Hematopoietic multipotent progenitor cell treated with erythropoietin and hydrocortisone succinate and interleukin-3 and kit ligand, for 6 days (in vitro differentiated cells): ENCODE results near the gene COG4.
"Not testable (repeated sequence)": the region's sequence is repeated elsewhere in the genome, so short reads cannot be mapped to it uniquely, and the experiment has no call there.

Experiments
- DNase-seq: peaks from one replicate; pipeline ENCODE4 v3.0.0-alpha.2; 2015

Gene COG4

DNA sequence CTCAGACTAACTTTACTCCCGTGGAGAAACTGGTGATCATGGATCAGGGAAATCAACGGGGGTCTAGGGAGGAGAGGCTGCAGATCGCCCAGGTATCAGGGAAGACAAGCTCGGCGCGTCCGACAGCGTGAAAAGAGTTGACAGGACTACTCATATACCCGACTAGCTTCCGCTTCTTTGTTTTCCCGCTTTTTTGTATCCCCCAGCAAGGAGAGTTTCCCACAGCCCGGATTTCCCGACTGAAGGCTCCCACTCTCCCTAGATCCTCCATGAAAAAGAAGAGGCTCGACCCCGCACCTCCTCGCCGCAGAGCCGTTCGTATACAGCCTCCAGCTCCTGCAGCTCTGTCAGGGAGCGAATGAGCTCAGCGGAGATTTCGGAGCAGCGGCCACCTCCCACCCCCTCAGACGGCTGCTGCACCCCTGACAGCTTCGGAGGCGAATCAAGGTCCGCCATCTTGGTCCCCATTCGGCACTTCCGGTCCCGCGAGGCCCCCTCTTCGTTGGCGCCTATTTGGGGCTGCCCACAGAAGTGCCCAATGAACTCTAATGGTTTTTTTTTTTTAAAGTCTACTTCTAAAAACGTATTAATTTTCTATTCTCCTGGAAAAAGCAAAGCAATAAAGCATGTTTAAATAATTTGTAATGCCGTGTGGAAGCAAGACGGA lies at the start of gene COG4:
TSS of gene COG4 (minus strand) at position 479 of the 667 bp plus-strand sequence. CDS start at position 468, 11 bp downstream.
- peak; percentile 96 for DNase-seq

DNA sequence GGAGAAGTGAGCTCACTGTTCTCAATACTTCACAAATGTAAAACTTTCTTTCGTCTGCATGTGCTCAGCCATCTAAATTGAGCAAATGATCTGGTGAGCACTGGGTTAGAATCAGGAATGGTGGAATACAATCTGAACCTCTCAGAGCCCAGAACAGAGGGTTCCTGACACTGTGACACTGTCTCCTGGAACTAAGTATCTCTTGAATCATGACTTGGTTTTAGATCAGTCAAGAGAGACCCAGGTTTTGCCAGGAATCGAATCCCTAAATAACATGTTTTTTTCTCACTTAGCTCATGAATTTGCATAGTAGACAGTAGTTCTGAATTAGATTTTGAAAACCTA lies 49.5 kb upstream of the COG4 start:
- no peak for DNase-seq

DNA sequence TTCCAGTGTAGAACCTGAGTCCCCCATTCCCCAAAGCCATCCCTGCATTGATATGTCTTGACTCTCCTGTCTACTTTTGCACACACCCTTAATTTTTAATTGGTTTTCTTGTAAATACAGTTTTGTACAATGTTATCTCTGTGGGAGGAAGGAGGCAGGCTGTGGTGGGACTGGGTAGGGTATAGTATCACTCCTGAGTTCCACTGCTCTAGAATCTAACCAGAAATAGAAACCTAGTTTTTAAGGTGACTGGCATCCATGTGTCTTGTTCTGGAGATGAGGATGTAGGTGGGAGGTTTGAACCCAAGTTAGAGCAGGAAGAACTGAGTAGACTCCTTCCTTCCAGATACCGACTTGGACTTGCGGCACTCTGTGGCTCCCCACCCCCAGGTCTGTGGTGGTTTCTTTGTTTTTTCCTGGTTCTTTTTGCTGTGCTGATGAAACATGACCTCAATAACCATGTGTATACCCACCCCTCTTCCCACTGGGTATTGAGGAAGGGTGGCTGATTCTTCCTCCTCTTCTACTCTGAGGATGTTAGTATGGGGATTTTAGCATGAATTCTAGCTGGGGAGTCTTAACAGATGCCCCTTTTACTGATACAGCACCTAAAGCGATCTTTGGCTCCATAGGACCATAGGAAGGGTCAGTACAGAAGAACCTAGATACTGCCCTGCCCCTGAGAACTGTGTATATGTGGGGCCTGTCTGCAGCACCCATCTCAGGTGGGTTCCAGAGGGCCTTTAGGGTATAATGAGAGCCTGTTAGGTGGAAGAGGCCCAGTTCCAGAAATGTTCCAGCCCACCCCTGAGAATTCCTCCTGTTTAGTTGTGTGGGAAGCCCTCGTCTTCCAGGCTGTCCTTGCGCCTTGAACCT lies 48.9 kb upstream of the COG4 start:
- DNase-seq: no peak

DNA sequence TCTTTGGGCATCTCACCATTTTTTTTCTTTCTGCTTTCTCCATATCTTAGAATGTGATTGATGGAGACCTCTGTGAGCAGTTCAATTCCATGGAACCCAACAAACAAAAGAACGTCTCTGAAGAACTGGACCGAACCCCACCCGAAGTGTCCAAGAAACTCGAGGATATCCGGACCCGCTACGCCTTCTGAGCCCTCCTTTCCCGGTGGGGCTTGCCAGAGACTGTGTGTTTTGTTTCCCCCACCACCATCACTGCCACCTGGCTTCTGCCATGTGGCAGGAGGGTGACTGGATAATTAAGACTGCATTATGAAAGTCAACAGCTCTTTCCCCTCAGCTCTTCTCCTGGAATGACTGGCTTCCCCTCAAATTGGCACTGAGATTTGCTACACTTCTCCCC lies 48.3 kb upstream of the COG4 start:
- no peak for DNase-seq

DNA sequence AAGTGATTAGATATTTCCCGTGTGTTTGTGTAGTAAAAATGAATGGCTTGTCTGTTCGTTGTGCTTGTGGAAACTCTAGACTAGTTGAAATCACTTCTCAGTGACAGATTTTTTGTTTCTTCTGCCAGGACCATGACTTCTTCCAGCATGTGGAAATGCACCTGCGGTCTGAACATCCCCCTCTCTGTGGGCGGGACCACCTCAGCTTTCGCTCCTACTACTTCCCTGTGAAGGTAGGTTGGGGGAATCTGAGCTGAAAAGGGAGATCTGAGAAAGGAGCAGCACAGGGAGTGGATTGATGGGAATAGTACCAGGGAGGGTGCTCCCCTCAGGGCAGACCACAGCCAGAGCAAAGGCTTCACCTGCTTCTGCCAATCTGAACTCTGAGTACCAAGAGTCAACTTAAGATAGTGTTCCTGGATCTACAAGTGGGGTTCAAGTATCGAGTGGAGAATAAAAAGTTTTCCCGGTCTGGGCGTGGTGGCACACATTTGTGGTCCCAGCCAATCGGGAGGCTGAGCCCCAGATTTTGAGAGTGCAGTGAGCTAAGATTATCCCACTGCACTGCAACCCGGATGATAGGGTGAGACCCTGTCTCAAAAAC lies 47.7 kb upstream of the COG4 start:
- no peak for DNase-seq

DNA sequence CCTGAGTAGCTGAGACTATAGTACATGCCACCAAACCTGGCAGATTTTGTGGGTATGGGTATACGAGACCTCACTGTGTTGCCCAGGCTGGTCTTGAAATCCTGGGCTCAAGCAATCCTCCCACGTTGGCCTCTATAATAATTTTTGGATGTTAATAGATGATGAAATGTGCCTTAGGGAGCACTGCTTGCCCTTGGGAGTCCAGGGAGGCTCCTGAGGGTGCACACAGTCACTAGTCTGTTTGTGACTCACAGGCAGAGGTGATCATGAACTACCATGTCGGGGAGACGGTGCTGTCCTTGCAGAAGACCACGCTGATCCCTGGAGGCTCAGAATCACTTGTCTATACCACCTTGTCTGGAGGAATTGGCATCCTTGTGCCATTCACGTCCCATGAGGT lies 46.4 kb upstream of the COG4 start:
- no peak for DNase-seq

DNA sequence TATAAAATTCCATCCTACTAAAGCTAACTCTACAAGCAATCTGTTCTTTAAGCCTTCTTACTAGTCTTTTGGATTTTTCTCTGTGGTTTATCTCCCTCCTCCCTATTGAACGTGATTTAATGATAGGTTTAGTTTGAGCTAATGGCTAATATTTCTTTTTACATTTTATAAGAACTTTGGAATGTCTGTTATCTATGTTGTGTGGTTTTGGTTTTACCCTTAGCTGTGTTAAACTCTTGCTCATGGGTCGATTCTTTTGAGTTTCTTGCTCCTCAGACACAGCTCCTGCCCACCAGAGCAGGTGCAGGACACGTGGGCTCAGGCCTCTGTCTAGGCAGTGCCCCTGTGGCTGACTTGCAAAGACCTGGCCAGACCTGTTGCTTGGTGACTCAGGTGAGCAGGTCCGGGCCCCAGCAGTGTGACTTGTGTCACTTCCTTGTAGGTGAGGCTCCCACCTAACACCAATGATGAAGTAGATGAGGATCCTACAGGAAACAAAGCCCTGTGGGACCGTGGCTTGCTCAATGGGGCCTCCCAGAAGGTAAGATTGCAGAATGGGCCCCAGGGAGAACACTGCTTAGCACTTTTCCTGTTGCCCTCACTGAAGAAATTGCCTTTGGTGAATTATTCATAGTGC lies 45.4 kb upstream of the COG4 start:
- no peak for DNase-seq

DNA sequence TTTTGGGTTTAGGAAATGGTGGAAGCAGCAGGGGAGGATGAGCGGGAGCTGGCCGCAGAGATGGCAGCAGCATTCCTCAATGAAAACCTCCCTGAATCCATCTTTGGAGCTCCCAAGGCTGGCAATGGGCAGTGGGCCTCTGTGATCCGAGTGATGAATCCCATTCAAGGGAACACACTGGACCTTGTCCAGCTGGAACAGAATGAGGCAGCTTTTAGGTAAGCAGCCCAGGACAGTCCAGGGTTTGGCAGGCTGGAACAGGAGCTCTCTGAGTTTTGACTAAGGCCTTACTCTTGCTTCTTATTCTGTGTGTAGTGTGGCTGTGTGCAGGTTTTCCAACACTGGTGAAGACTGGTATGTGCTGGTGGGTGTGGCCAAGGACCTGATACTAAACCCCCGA lies 41.7 kb upstream of the COG4 start:
- DNase-seq: no peak

DNA sequence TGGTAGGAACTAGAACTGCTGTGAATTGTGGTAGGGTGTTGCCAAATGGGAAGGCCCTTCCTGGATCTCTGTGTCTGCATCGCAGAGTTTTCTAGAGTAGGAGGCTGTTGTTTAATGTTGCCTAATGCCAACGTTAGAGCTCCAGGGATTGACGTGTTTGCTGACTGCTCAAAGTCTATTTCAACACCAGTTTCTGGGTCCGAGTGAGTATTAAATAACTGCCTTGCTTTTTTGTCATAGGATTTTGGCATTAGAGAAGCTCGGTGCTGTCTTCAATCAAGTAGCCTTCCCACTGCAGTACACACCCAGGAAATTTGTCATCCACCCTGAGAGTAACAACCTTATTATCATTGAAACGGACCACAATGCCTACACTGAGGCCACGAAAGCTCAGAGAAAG lies 40.3 kb upstream of the COG4 start:
- DNase-seq: no peak

DNA sequence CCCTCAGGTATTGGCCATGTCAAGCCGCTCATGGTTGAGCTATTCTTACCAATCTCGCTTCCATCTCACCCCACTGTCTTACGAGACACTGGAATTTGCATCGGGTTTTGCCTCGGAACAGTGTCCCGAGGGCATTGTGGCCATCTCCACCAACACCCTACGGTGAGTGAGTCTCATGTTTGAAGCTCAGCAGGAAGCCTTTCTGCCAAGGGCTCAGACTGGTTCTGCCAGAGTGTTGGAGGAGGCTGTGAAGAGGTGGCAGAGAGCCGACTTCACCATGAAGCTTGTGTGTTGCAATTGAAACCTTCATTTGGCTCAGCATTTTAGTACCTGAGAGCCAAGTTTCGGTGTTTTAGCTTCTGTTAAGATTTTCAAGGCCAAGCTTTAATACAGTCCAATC lies 38.3 kb upstream of the COG4 start:
- no peak for DNase-seq

DNA sequence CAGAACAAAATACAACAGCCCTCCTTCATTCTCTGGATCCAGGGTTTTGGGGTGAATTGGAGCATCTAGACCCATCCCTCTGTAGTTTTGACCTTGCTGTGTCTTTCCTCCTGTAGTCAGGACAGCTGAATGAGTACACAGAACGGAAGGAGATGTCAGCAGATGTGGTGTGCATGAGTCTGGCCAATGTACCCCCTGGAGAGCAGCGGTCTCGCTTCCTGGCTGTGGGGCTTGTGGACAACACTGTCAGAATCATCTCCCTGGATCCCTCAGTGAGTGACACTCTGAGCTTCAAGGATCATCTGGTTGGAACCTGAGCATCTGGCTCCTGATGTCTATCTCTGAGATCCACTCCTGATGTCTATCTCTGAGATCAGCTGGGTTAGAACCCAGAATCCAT lies 32.7 kb upstream of the COG4 start:
- DNase-seq: no peak

DNA sequence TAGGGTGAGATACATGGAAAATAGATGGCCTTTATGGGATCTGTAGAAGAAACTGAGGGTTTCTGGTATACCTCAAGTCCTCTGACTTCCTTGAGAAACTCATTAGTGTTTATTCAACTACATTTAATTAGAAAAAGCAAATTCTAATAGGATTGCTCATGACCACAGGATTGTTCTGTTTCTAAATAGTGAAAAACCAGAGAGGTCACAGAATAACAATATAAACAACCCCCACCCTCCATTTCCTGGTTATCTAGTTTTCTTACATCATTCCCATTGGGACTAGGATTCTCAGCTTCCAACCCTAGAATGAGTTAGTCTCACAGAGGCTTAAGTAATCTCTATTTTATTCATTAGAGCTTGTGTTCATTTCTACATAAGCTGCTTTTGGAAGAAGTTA lies 30.3 kb upstream of the COG4 start:
- no peak for DNase-seq

DNA sequence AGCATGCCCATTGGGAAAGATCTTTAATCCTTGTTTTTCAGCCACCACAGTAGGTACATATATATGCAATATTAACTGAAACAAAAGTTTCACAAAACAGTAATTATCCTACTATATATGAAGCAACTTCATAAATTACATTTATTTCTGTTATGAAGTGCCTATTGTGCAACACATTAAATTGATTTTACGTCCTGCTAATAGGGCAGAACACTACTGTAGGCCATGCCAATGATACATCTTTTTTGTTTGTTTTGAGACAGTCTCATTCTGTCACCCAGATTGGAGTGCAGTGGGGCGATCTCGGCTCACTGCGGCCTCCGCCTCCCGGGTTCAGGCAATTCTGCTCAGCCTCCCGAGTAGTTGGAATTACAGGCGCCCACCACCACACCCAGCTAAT lies 29.3 kb upstream of the COG4 start:
- DNase-seq: no peak

DNA sequence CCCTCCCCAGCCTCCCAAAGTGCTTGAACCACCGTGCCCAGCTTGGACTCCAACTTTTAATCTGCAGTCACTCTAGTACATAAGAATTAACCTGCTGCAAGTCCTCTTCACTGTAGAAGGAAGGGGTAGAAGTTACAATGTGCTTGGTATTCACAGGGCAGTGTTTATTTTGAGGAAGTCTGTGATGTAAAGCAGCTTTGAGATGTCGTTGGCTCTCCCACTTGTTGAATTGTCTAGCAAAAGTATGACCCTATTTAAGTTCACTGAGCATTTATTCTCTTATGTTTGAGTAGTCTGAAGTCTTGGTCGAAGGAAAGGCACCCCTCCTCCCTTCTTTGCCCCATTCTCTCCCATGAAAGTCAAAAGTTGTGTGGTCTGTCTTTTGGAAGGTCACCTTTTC lies 28.4 kb upstream of the COG4 start:
- no peak for DNase-seq

DNA sequence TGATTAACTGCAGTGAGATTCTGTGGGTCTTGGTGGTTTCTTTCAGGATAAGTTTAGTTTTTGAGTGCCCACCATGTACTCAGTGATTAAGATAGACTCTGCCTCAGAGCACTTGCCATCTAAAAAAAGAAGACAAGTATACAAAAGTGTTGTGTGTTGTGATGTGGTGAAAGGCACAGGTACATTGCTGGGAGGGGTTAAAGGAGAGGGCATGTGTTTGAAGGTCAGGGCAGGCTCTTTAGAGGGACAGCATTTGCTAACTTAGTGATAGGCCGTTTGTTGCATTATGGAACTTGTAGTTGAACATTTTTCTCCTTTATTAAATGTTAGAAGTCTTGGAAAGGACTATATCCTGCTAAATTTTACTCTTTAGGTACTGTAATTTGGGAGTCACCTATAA lies 26.7 kb upstream of the COG4 start:
- no peak for DNase-seq

DNA sequence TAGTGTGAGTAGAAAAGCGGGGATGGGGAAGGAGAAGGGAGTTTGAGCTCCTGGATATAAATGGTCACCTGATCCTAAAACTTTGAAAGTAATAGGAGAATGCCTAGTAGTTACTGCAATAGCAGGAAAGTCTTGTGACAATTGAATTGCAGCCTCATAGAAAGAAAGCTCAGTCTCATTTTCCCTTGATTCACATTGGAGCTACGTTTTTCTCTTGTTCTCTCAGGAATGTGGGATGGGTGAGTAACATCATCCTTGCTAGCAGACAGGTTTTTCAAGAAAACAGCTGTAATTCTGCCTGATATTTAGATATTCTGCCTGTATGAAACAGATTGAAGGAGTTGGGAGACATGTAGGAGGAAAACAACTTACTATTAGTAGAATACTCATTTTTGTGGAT lies 25.6 kb upstream of the COG4 start:
- no peak for DNase-seq

DNA sequence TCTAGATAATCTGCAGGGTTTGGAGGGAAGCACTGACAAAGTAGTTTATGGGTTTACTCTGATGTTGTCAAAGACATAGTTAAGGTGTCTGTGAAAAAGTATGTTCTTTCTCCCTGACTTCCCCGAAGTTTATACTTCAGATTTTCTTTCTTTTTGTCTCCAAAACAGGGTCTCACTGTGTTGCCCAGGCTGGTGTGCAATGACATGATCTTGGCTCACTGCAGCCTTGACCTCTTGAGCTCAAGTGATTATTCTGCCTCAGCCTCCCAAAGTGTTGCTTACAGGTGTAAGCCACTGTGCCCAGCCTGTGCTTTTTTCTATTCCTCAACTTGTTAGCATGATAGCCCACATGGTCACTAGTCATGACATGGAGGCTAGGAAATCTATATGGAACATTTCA lies 21.2 kb upstream of the COG4 start:
- DNase-seq: no peak

DNA sequence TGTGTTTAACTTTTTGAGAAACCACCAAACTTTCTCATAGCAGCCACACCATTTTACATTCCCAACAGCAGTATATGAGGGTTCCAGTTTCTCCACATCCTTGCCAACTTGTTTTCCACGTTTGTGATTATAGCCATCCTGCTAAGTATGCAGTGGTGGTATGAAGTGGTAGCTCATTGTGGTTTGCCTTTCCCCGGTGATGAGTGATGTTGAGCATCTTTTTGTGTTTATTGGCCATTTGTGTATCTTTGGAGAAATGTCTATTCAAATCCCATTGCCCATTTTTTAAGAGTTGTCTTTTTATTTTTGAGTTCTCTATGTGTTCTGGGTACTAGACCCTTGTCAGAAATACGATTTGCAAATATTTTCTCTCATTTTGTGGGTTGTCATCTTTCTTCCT lies 17.6 kb upstream of the COG4 start:
- no peak for DNase-seq

DNA sequence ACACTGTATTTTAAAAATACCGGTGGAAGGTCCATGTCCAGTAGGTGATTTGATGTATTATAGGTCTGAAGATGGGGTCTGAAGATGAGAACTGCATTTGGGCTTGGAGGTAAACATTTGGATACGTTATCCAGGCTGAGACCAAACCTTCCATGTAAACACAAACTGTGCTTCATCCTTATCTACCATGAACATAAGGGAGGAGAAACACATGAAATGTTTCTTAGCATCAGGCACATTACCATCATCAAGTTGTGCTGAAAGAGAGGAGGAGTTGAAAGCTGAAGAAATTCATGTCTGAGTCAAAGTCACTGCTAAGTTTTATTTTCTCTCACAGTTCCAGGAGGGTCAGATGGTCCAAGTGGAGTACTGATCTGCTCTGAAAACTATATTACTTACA lies 11.6 kb upstream of the COG4 start:
- DNase-seq: peak; percentile 58

DNA sequence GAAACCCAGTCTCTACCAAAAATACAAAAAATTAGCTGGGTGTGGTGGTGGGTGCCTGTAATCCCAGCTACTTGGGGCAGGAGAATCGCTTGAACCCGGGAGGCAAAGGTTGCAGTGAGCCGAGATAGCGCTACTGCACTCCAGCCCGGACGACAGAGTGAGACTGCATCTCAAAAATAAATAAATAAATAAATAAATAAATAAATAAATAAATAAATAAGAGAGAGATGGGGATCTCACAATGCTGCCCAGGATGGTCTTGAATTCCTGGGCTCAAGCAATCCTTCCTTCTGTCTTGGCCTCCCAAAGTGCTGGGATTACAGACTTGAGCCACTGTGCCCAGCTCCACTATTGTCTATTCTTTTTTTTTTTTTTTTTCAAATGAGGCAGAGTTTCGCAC lies 6.6 kb upstream of the COG4 start:
- DNase-seq: not testable (repeated sequence)

DNA sequence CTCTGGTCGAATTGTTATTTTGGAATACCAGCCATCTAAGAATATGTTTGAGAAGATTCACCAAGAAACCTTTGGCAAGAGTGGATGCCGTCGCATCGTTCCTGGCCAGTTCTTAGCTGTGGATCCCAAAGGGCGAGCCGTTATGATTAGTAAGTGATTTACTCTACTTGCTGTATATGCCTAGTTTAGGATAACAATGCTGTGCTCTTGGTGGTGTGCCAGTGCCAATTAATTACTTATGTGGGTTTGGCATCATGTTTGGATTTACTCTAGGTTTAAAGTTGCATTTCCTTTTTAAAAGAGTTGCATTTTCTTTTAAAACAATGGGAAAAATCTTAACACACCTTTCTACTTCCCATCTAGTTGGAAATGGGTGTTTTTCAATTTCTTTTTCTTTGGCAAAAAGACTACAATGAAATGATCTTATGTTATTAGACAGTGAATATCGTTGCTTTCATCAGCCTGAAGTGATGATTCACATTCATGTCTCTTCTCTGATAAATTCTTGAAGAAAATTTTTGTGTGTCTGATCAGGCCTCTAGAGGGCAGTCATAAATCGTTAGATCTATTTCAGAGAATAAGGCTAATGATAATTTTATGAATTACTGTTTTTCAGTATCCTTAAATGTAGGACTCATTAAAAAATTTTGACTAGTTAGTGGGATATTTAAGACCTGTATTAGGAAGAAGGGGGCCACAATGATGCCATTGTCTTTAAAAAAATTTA lies 5.9 kb upstream of the COG4 start:
- DNase-seq: peak; percentile 83

DNA sequence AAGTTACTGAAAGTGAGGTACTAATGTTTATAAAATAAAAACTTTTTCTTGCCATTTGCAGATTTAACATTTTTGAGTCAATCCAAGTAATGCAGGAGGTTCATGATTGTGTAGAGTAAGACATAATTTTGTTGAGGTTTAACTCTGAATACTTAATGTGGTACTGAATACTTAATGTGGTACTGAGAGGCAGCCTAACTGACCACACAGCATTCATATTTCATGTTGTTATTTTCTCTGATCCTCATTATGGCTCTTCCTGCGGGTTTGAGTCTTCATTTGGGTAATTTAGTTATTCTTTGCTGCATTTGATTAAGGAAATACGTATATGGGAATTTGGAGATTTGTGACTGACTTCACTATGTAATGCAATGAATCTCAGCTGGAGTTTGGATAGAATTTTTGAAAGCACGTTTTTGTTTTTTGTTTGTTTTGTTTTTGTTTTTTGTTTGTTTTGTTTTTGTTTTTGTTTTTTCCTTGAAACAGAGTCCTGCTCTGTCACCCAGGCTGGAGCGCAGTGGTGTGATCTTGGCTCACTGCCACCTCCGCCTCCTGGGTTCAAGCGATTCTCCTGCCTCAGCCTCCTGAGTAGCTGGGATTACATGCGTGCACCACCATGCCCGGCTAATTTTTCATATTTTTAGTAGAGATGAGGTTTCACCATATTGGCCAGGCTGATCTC lies 4.1 kb upstream of the COG4 start:
- no peak for DNase-seq

DNA sequence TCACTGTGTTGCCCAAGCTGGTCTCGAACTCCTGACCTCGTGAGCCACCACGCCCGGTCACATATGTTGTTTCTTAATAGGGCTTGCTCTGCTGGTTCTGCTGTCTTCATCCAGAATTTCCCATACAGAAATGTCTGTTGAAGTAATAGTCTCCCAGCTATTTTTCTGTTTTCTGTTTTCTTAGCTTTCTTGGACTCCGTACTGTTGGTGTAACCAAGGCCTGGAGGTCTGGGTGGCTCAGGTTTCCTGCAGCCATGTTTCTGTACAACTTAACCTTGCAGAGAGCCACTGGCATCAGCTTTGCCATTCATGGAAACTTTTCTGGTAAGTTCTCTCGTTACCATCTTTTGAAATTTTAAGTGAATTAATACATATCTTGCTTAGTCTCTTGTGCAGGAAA lies 3.0 kb upstream of the COG4 start:
- no peak for DNase-seq
